Measurements from ENCODE around the gene TTN. TPM values are rescaled to one million over a fixed set of nuclear protein-coding genes. Genes with fewer than 3 reads are reported as not detected.

Gene TTN
- total RNA-seq, 1 experiment from 2014 or later = 0.05 TPM

- TF ChIP-seq ATF3 (IDR thresholded peaks at IDR 0.05) = no peak
- no peak for TF ChIP-seq FOSL1 (IDR thresholded peaks at IDR 0.05; ENCODE audit: low read depth)
- no peak for TF ChIP-seq CBX3 (IDR thresholded peaks at IDR 0.05; ENCODE audit: low read depth)
- no peak for TF ChIP-seq REST (IDR thresholded peaks at IDR 0.05; ENCODE audit: low read depth)
- TF ChIP-seq JUND (IDR thresholded peaks at IDR 0.05) = no peak
Observed at GRCh38 chr2:178731300-178731699, 75.9 kb downstream of the TTN start (continued).

GRCh38 chr2:178730049-178730448 lies 77.2 kb downstream of the TTN start:
- H3K4me1 ChIP-seq (ENCODE audit: control insufficient read depth in 1 of 2, insufficient read depth in 2 of 2, low read length in 2 of 2) = no peaks in the 10 kb centered on the region
- H3K4me3 ChIP-seq (replicated peaks in 1 of 2; ENCODE audit: low read depth in 1 of 2, low read length in 2 of 2) = no peak overlapping the region
- no peaks in the 10 kb centered on the region for H3K36me3 ChIP-seq (ENCODE audit: control insufficient read depth in 1 of 2, insufficient read depth in 2 of 2, low read length in 2 of 2)
- H3K9ac ChIP-seq (ENCODE audit: low read length) = no peak overlapping the region
- no peaks in the 10 kb centered on the region for H4K20me1 ChIP-seq (ENCODE audit: insufficient read depth)
- ATAC-seq (no peak), DNase-seq (ENCODE audit: low read depth, low spot score) (no peak)
- POLR2A ChIA-PET = no interaction called here
- H3K27ac ChIP-seq (ENCODE audit: low read depth, low read length) = no peak overlapping the region
- CTCF ChIA-PET = no interaction called here
- BruUV-seq (replicated peaks) = no TSS peak
- intact Hi-C loops (cut with micrococcal nuclease) = no loop called here
- H3K79me2 ChIP-seq (ENCODE audit: insufficient read depth, low read length) = no peaks in the 10 kb centered on the region
- no peak overlapping the region for H2AFZ ChIP-seq (ENCODE audit: low read depth, low read length, poor library complexity, severe bottlenecking)
- H3K9me2 ChIP-seq (ENCODE audit: insufficient read depth) = no peaks in the 10 kb centered on the region
- peaks cover 94% of the 10 kb centered on the region for H3K27me3 ChIP-seq (ENCODE audit: insufficient read depth, low read length)
- H3K4me2 ChIP-seq (ENCODE audit: low read length) = no peak overlapping the region
- no peaks in the 10 kb centered on the region for H3K9me3 ChIP-seq (ENCODE audit: control insufficient read depth in 1 of 2, insufficient read depth in 1 of 2, low read depth in 1 of 2, low read length in 2 of 2)
- RAD21 ChIA-PET (ENCODE audit: low non-redundant PET in 1 of 2, low total read pairs in 2 of 2, uncharacterized antibody in 2 of 2, unreplicated experiment in 2 of 2) = interaction anchor here in 1 of 2 experiments (0.7 kb wide), 1 partner anchor 745 kb away, joined by 4 read pairs; no protein-coding TSS in a partner anchor
- TF ChIP-seq CEBPB (IDR thresholded peaks at IDR 0.05; ENCODE audit: low read depth) = no peak
- no peak for TF ChIP-seq ZBTB33 (IDR thresholded peaks at IDR 0.05; ENCODE audit: extremely low read depth, insufficient replicate concordance, low read length)
- TF ChIP-seq SP1 (IDR thresholded peaks at IDR 0.05; ENCODE audit: low read depth) = no peak
- no peak for TF ChIP-seq ZFX (IDR thresholded peaks at IDR 0.05)
- no peak for TF ChIP-seq SRF (IDR thresholded peaks at IDR 0.05; ENCODE audit: low read depth)
- no peak for TF ChIP-seq EZH2 (IDR thresholded peaks at IDR 0.05)
- no peak for TF ChIP-seq MAX (IDR thresholded peaks at IDR 0.05)
- TF ChIP-seq EZH2phosphoT487 (IDR thresholded peaks at IDR 0.05; ENCODE audit: borderline replicate concordance) = no peak
- TF ChIP-seq REST (IDR thresholded peaks at IDR 0.05; ENCODE audit: low read depth) = no peak
- no peak for TF ChIP-seq ATF3 (IDR thresholded peaks at IDR 0.05)
- no peak for TF ChIP-seq TCF7L2 (IDR thresholded peaks at IDR 0.05; ENCODE audit: borderline replicate concordance, extremely low read depth, insufficient read depth, insufficient read length)
- TF ChIP-seq SIN3A (IDR thresholded peaks at IDR 0.05; ENCODE audit: low read depth) = no peak
- no peak for TF ChIP-seq FOSL1 (IDR thresholded peaks at IDR 0.05; ENCODE audit: low read depth)
- TF ChIP-seq ELF1 (IDR thresholded peaks at IDR 0.05; ENCODE audit: borderline replicate concordance, low read depth) = no peak

All from HCT116 (cell line).